Measurements from ENCODE around the gene CTNNA3. TPM values are rescaled to one million over a fixed set of nuclear protein-coding genes. Genes with fewer than 3 reads are reported as not detected.

The CTNNA3 gene
- total and polyA plus RNA-seq, 2 of the 4 experiments (the other 2 are of a cell fraction) = 0.19 to 0.90 TPM

DNA sequence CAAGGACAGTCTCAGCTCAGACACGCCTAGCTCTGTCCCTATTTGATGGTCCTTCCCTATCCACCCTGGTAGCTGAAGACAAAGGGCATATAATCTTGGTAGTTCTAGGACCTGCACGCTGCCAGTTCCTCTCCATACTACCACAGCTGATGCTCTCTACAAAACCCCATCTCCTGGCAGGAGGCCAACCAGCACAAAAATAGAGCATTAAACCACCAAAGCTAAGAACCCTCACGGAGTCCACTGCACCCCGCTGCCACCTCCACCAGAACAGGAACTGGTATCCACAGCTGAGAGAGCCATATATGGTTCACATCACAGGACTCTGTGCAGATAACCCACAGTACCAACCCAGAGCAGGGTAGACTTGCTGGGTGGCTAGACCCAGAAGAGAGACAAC lies 470.8 kb downstream of the CTNNA3 start:
- no peak overlapping the region for H2AK9ac ChIP-seq (replicated peaks; ENCODE audit: low read depth, low read length, poor library complexity)

More for the DNA sequence above, 470.8 kb downstream of the CTNNA3 start:
- H3K14ac ChIP-seq (replicated peaks; ENCODE audit: low read depth, low read length) = no peak overlapping the region
- no peak overlapping the region for H2BK120ac ChIP-seq (ENCODE audit: low read depth, low read length)
- TF ChIP-seq RFX5 (IDR thresholded peaks at IDR 0.05; ENCODE audit: low read depth, low read length) = no peak
- TF ChIP-seq SMC3 (IDR thresholded peaks at IDR 0.05; ENCODE audit: low read depth, low read length) = no peak
- TF ChIP-seq MAFK (IDR thresholded peaks at IDR 0.05; ENCODE audit: low read depth, low read length) = no peak
- no peak for TF ChIP-seq MXI1 (IDR thresholded peaks at IDR 0.05; ENCODE audit: borderline replicate concordance, low read depth, low read length)
- no peak for TF ChIP-seq FOS (IDR thresholded peaks at IDR 0.05; ENCODE audit: low read depth, low read length)
- H4K91ac ChIP-seq (ENCODE audit: insufficient read depth, low read depth, low read length) = no peak overlapping the region
- ChIA-PET POLR2A (ENCODE audit: unreplicated experiment) (no interaction called here), CTCF (no interaction called here)
- H3K4me1 ChIP-seq (ENCODE audit: control insufficient read depth, insufficient read depth, low read length) = no peaks in the 10 kb centered on the region
- no TSS peak for BruUV-seq (replicated peaks)
- no peaks in the 10 kb centered on the region for H3K36me3 ChIP-seq (ENCODE audit: control insufficient read depth, insufficient read depth, low read length)
- WGBS, 2 experiments (ENCODE audit: extremely low coverage in 2 of 2, insufficient read length in 1 of 2) = 45% methylated on average over 2 of the region's 4 CpGs; no CpG with 5 or more reads in 1 of the 2 experiments
- H3K27ac ChIP-seq (ENCODE audit: insufficient read depth, low read length) = no peak overlapping the region
- H2AFZ ChIP-seq (replicated peaks; ENCODE audit: low read length, poor library complexity) = no peak overlapping the region
- H3K27me3 ChIP-seq (ENCODE audit: control insufficient read depth, insufficient read depth, low read length) = no peaks in the 10 kb centered on the region
- intact Hi-C loops (cut with micrococcal nuclease) (no loop called here), dilution Hi-C loops (cut with HindIII; ENCODE audit: low sequenced_read_pairs, unreplicated experiment) (no loop called here), in situ Hi-C loops (cut with MboI; ENCODE audit: low sequenced_read_pairs) (no loop called here)
- H3K23ac ChIP-seq (ENCODE audit: low read depth, low read length) = no peak overlapping the region
- H3K79me1 ChIP-seq (ENCODE audit: low read depth in 1 of 2, low read length in 2 of 2) = no peaks in the 10 kb centered on the region
- H2BK15ac ChIP-seq (ENCODE audit: low read depth, low read length) = no peak overlapping the region
- no peak overlapping the region for H3K18ac ChIP-seq (ENCODE audit: low read depth, low read length)
- H3K9me1 ChIP-seq (ENCODE audit: insufficient read depth, low read length) = no peaks in the 10 kb centered on the region
- H3K9me3 ChIP-seq (ENCODE audit: control insufficient read depth, insufficient read depth, low read length) = no peaks in the 10 kb centered on the region
- no peak overlapping the region for H2BK20ac ChIP-seq (ENCODE audit: low read depth, low read length)
- H4K5ac ChIP-seq (ENCODE audit: low read depth, low read length) = no peak overlapping the region
- H3K4ac ChIP-seq (ENCODE audit: low read depth, low read length) = no peak overlapping the region
- no peak overlapping the region for H2BK5ac ChIP-seq (ENCODE audit: low read depth, low read length, poor library complexity, severe bottlenecking)
- no peak overlapping the region for H3K4me3 ChIP-seq (ENCODE audit: insufficient read depth, low read depth, low read length)
- no peak overlapping the region for H3K56ac ChIP-seq (ENCODE audit: extremely low read depth, insufficient read depth, low read length)
- H4K8ac ChIP-seq (ENCODE audit: low read depth in 2 of 2, low read length in 2 of 2) = no peak overlapping the region
- no peak overlapping the region for H3K4me2 ChIP-seq (ENCODE audit: low read depth, low read length)
- no peaks in the 10 kb centered on the region for H4K20me1 ChIP-seq (ENCODE audit: insufficient read depth, low read length)
- DNase-seq (no peak), ATAC-seq (ENCODE audit: low read depth) (no peak)
- no peak overlapping the region for H3K9ac ChIP-seq (ENCODE audit: low read depth, low read length)
- H2AK5ac ChIP-seq (ENCODE audit: low read depth, low read length) = no peak overlapping the region
